SK-N-MC (cell line): Measurements from ENCODE around the gene SLC5A7.

Experiments used
- DNase-seq: peaks from one replicate; pipeline ENCODE4 v3.0.0-alpha.2; 2011; ENCODE audit warnings: low read depth, low spot score
- H3K27ac ChIP-seq: fragments of 200-600 bp; sonication (generic); 2 replicates; pipeline ENCODE4 v1.5.1; 2016; ENCODE audit warnings: mixed run types
- H3K36me3 ChIP-seq: fragments of 200-600 bp; sonication (generic); 2 replicates; pipeline ENCODE4 v1.6.1; 2017; ENCODE audit warnings: antibody characterized with exemption, low read length, mixed read lengths; ENCODE audit not compliant: insufficient read depth
- H3K4me3 ChIP-seq: fragments of 200-600 bp; sonication (generic); 2 replicates; pipeline ENCODE4 v1.5.1; 2016
- H3K9ac ChIP-seq: fragments of 200-600 bp; sonication (generic); 2 replicates; pipeline ENCODE4 v1.8.0; 2017; ENCODE audit warnings: mixed run types, mixed read lengths; ENCODE audit not compliant: insufficient read length
- H3K9me3 ChIP-seq: fragments of 200-600 bp; sonication (generic); 2 replicates; pipeline ENCODE4 v1.6.1; 2017; ENCODE audit warnings: low read depth, mild to moderate bottlenecking, antibody characterized with exemption, low read length, moderate library complexity, mixed read lengths
- EZH2 ChIP-seq: fragments of 200-600 bp; sonication (generic); IDR thresholded peaks from one replicate; pipeline ENCODE4 v1.6.1; 2017; ENCODE audit warnings: antibody characterized with exemption
- FOXP2 ChIP-seq: optimal IDR thresholded peaks from 2 replicates; pipeline ENCODE3; 2011; ENCODE audit warnings: mild to moderate bottlenecking, moderate library complexity; ENCODE audit not compliant: insufficient read depth; ENCODE audit errors: extremely low read length, control extremely low read depth
- POLR2AphosphoS5 ChIP-seq: IDR thresholded peaks from 2 replicates; pipeline ENCODE4 v1.6.1; 2012; ENCODE audit warnings: mild to moderate bottlenecking, low read depth, low read length, borderline replicate concordance

SLC5A7 gene

GRCh38 chr2:107986278-107987217 lies at the start of gene SLC5A7:
SLC5A7 (plus strand) TSS chr2:107986524; CDS start chr2:107988156, 1,632 bp downstream.
- no peak for DNase-seq
- TF ChIP-seq EZH2, result no peak
- TF ChIP-seq POLR2AphosphoS5, result no peak
- no peak for TF ChIP-seq FOXP2
- Histone ChIP-seq H3K36me3 (no peaks in the 10 kb centered on the region), H3K9ac (no peak within 1 kb of the TSS), H3K4me3 (no peak within 1 kb of the TSS), H3K27ac (no peak within 1 kb of the TSS), H3K9me3 (no peaks in the 10 kb centered on the region)

GRCh38 chr2:107961395-107961794 lies 24.9 kb upstream of the SLC5A7 start:
- Histone ChIP-seq H3K27ac (no peak overlapping the region), H3K9ac (no peak overlapping the region)

GRCh38 chr2:107964185-107964584 lies 22.1 kb upstream of the SLC5A7 start:
- H3K9me3 ChIP-seq, result no peaks in the 10 kb centered on the region
- TF ChIP-seq FOXP2 (no peak), EZH2 (no peak), POLR2AphosphoS5 (no peak)
- no peak overlapping the region for H3K9ac ChIP-seq
- no peak for DNase-seq
- H3K4me3 ChIP-seq, result no peak overlapping the region
- H3K27ac ChIP-seq, result no peak overlapping the region
- no peaks in the 10 kb centered on the region for H3K36me3 ChIP-seq

More at GRCh38 chr2:107961395-107961794, 24.9 kb upstream of the SLC5A7 start:
- H3K36me3 ChIP-seq, result no peaks in the 10 kb centered on the region
- no peak for TF ChIP-seq POLR2AphosphoS5
- no peak for DNase-seq
- no peak overlapping the region for H3K4me3 ChIP-seq
- no peaks in the 10 kb centered on the region for H3K9me3 ChIP-seq

- H3K9ac ChIP-seq, result no peak overlapping the region
- no peak for DNase-seq
- no peaks in the 10 kb centered on the region for H3K36me3 ChIP-seq
- TF ChIP-seq FOXP2 (no peak), EZH2 (no peak), POLR2AphosphoS5 (no peak)
- no peak overlapping the region for H3K27ac ChIP-seq
- no peaks in the 10 kb centered on the region for H3K9me3 ChIP-seq
- H3K4me3 ChIP-seq, result no peak overlapping the region
Measured at GRCh38 chr2:107984707-107985106, 1.6 kb upstream of the SLC5A7 start.

- Histone ChIP-seq H3K36me3 (no peaks in the 10 kb centered on the region), H3K9me3 (no peaks in the 10 kb centered on the region), H3K27ac (no peak overlapping the region), H3K9ac (no peak overlapping the region), H3K4me3 (no peak overlapping the region)
- TF ChIP-seq EZH2 (no peak), POLR2AphosphoS5 (no peak), FOXP2 (no peak)
- no peak for DNase-seq
Measured at GRCh38 chr2:107988108-107988507, 1.8 kb downstream of the SLC5A7 start.

- no peaks in the 10 kb centered on the region for H3K36me3 ChIP-seq
- no peak for TF ChIP-seq POLR2AphosphoS5
- TF ChIP-seq EZH2, result no peak
- TF ChIP-seq FOXP2, result no peak
- no peak overlapping the region for H3K27ac ChIP-seq
- H3K9me3 ChIP-seq, result no peaks in the 10 kb centered on the region
- no peak overlapping the region for H3K9ac ChIP-seq
- H3K4me3 ChIP-seq, result no peak overlapping the region
- no peak for DNase-seq
Measured at GRCh38 chr2:107989445-107989844, 3.1 kb downstream of the SLC5A7 start.

- H3K9ac ChIP-seq, result no peak overlapping the region
- DNase-seq, result no peak
- H3K4me3 ChIP-seq, result no peak overlapping the region
- H3K27ac ChIP-seq, result no peak overlapping the region
- H3K36me3 ChIP-seq, result no peaks in the 10 kb centered on the region
- TF ChIP-seq EZH2, result no peak
- TF ChIP-seq FOXP2, result no peak
- TF ChIP-seq POLR2AphosphoS5, result no peak
- H3K9me3 ChIP-seq, result no peaks in the 10 kb centered on the region
Measured at GRCh38 chr2:107990718-107991117, 4.4 kb downstream of the SLC5A7 start.

- Histone ChIP-seq H3K9ac (no peak overlapping the region), H3K36me3 (no peaks in the 10 kb centered on the region), H3K4me3 (no peak overlapping the region), H3K9me3 (no peaks in the 10 kb centered on the region), H3K27ac (no peak overlapping the region)
- no peak for DNase-seq
- TF ChIP-seq EZH2 (no peak), POLR2AphosphoS5 (no peak), FOXP2 (no peak)
Measured at GRCh38 chr2:107992069-107992468, 5.7 kb downstream of the SLC5A7 start.
